ENCODE measurements around the gene CTNNBIP1.

CTNNBIP1 gene

DNA sequence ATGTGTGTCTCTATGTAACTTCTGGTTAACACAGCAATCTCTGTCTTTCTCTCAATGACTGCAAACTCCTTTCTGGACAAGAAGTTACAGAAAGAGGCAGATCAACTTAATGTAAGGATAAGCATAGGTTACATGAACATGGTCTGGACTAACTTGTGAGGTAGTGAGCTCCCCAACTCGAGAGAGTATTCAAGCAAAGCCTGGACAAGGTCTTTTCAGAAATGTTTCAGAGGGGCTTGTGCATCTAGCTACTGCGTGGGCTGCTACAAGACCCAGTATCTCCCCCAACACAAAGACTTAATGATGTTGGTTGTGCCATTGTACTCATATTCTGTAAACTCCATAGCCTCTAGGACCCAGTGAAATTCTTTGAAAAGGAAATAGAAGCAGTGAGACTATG lies 62.8 kb downstream of the CTNNBIP1 start:
- DNase-seq (ENCODE audit: low read depth), result no peak
- TF ChIP-seq MYC (IDR thresholded peaks at IDR 0.05; ENCODE audit: low read depth, low read length), result no peak
- TF ChIP-seq POLR2A (IDR thresholded peaks at IDR 0.05; ENCODE audit: extremely low read depth, insufficient read length), result no peak
- TF ChIP-seq, protein P1, sequence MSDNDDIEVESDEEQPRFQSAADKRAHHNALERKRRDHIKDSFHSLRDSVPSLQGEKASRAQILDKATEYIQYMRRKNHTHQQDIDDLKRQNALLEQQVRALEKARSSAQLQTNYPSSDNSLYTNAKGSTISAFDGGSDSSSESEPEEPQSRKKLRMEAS (IDR thresholded peaks at IDR 0.05; ENCODE audit: low read depth, low read length), result no peak
- TF ChIP-seq, protein P2, sequence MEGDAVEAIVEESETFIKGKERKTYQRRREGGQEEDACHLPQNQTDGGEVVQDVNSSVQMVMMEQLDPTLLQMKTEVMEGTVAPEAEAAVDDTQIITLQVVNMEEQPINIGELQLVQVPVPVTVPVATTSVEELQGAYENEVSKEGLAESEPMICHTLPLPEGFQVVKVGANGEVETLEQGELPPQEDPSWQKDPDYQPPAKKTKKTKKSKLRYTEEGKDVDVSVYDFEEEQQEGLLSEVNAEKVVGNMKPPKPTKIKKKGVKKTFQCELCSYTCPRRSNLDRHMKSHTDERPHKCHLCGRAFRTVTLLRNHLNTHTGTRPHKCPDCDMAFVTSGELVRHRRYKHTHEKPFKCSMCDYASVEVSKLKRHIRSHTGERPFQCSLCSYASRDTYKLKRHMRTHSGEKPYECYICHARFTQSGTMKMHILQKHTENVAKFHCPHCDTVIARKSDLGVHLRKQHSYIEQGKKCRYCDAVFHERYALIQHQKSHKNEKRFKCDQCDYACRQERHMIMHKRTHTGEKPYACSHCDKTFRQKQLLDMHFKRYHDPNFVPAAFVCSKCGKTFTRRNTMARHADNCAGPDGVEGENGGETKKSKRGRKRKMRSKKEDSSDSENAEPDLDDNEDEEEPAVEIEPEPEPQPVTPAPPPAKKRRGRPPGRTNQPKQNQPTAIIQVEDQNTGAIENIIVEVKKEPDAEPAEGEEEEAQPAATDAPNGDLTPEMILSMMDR (IDR thresholded peaks at IDR 0.05; ENCODE audit: low read depth, low read length), result no peak
- no peak overlapping the region for H3K4me3 ChIP-seq (ENCODE audit: low read depth, low read length)

DNA sequence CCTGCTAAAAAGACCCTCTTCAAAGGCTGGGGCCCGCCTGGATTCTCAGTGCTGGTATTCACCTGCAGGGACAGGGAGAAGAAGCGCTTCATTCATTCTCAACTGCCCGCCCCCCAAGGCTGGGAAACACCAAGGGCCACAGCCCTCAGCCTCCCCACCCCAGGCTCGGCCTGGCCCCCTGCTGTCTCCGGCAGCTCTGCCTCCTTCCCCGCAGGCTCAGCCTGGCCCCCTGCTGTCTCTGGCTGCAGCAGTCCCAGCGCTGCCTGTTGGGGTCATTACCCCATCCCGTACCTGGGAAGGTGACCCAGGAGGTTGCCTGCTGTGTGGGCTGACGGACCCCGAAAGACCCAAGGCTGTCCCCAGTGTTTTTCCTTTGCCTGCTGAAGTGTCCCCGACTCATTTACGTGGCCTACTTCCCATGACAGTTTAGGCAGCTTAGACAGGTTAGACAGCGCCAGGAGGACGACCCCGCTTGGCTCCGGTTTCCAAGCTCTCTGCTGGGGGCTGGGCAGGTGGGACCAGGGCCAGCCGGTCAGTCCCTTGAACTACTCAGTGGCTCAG lies 63.4 kb downstream of the CTNNBIP1 start:
- no peak overlapping the region for H3K4me3 ChIP-seq (ENCODE audit: low read depth, low read length)
- DNase-seq (ENCODE audit: low read depth), result no peak

DNA sequence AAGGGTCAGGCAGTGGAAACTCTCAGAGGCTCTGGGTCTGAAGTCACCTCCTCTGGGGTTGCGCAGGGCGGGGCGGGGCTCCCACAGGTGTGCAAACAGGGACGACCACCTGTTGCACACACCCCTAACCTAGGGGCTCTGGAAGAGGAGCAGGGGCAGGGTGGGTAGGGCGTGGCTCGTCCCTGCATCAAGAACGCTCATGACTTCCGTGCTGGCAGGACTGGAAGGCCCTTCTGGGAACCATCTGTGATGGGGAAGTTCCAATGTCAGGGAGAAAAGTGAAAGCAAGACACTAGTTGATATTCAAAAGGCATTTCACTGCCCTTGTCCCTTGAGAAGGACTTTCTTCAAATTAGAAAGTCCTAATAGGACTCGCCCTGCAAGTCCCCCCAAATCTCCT lies 64.2 kb downstream of the CTNNBIP1 start:
- TF ChIP-seq, protein P2 (IDR thresholded peaks at IDR 0.05; ENCODE audit: low read depth, low read length), result no peak
- TF ChIP-seq, protein P1 (IDR thresholded peaks at IDR 0.05; ENCODE audit: low read depth, low read length), result no peak
- TF ChIP-seq MYC (IDR thresholded peaks at IDR 0.05; ENCODE audit: low read depth, low read length) (no peak), POLR2A (IDR thresholded peaks at IDR 0.05; ENCODE audit: extremely low read depth, insufficient read length) (no peak)
- H3K4me3 ChIP-seq (ENCODE audit: low read depth, low read length), result no peak overlapping the region
- DNase-seq (ENCODE audit: low read depth), result no peak

More for the DNA sequence above, 63.4 kb downstream of the CTNNBIP1 start:
- TF ChIP-seq, protein P2 (IDR thresholded peaks at IDR 0.05; ENCODE audit: low read depth, low read length), result no peak
- TF ChIP-seq, protein P1 (IDR thresholded peaks at IDR 0.05; ENCODE audit: low read depth, low read length), result no peak
- no peak for TF ChIP-seq MYC (IDR thresholded peaks at IDR 0.05; ENCODE audit: low read depth, low read length)

DNA sequence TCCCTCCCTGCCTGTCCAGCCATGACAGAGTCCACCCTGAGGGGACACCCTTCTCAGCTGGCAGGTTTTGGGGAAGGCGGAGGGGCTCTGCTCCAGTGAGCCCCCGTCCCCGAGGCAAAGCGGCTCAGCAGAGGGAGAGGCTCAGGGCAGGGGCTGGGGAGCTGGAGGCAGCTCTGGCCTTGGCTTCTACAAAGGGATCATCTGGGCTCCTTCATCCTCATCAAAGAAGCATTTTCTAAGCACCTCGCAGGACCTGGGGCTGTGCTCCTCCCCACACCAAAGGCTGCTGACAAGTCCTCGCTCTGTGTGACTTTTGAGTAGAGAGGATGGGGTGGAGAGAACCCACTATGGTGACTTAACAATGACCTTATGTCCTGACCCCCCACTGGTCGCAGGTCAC lies 65.3 kb downstream of the CTNNBIP1 start:
- no peak for DNase-seq (ENCODE audit: low read depth)
- TF ChIP-seq POLR2A (IDR thresholded peaks at IDR 0.05; ENCODE audit: extremely low read depth, insufficient read length) (no peak), MYC (IDR thresholded peaks at IDR 0.05; ENCODE audit: low read depth, low read length) (no peak)
- TF ChIP-seq, protein P2 (IDR thresholded peaks at IDR 0.05; ENCODE audit: low read depth, low read length), result no peak
- TF ChIP-seq, protein P1 (IDR thresholded peaks at IDR 0.05; ENCODE audit: low read depth, low read length), result no peak

DNA sequence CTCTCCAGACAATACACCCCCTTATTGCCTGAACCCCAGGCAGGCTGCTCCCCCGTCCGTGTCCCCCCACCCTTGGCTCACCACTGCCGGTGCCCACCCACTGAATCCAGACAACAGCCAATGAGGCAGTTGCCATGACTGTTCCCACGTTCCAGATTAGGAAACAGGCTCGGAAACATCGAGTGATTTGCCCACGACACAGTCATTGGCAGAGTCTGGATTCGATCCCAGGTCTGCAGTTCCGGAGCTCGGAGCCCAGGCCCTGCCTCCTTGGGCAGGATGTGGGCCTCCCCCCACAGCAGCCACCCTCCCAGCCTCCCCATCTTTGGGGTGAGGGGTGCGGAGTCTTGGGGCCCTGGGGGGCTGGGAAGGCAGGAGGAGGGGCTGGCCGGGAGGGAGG lies 66.0 kb downstream of the CTNNBIP1 start:
- TF ChIP-seq, protein P2 (IDR thresholded peaks at IDR 0.05; ENCODE audit: low read depth, low read length), result no peak
- TF ChIP-seq MYC (IDR thresholded peaks at IDR 0.05; ENCODE audit: low read depth, low read length) (no peak), POLR2A (IDR thresholded peaks at IDR 0.05; ENCODE audit: extremely low read depth, insufficient read length) (no peak)
- TF ChIP-seq, protein P1 (IDR thresholded peaks at IDR 0.05; ENCODE audit: low read depth, low read length), result no peak
- no peak overlapping the region for H3K4me3 ChIP-seq (ENCODE audit: low read depth, low read length)
- DNase-seq (ENCODE audit: low read depth), result no peak

More for the DNA sequence above, 65.3 kb downstream of the CTNNBIP1 start:
- H3K4me3 ChIP-seq (ENCODE audit: low read depth, low read length), result no peak overlapping the region

Measured in NB4 (cell line).